GM19438 (cell line): ENCODE results near the gene GARNL3.

ENCODE experiments used
- ATAC-seq: cut with Tn5 transposase; IDR thresholded peaks from one replicate; pipeline ENCODE4 v1.9.1; 2021; ENCODE audit warnings: low read depth; ENCODE audit not compliant: unreplicated experiment

GARNL3 gene

DNA sequence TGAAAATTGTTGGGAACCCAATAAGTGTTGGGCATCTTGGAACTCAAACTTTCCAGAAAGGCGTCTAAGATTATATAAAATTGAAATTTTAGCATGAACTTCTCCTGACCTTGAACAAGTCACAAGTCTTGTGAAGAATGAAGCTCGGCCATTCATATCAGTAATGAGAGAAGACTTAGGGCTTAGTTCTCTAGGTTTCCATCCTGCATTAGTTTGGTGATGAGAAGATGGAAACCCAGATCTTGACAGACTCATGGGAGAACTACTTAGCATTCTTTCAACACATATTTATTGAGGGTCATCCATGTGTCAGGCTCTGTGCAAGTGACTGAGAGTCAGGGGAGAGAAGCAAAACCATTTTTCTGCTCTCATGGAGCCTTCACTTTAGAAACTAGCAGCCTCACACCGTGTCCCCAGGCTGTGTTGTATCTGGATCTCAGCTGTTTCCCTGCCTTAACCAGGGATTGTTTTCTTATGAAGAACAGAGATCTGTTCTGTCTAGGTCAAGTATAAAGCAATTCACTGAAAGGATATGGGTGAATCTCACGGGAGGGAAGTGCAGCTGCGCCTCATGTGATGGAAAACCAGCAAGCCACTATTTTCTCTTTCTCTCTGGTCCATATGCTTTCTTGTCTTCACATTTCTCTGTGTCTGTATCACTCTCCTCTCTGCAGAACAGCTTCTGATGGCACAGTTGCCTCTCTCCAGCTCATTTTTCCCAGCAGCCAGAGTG is 3.4 kb downstream of the GARNL3 start:
- ATAC-seq = no peak

DNA sequence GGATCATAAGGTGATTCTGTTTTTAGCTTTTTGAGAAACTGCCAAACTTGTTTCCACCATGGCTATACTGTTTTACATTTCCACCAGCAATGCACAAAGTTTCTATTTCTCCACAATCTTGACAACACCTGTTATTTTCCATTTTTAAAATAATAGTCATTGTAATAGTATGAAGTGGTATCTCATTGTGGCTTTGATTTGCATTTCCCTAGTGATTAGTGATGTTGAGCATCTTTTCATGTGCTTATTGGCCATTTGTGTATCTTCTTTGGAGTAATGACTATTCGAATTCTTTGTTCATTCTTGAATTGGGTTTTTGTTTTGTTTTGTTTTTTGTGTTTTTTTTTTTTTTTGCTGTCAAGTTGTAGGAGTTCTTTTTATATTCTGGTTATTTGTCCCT is 4.9 kb downstream of the GARNL3 start:
- no peak for ATAC-seq

DNA sequence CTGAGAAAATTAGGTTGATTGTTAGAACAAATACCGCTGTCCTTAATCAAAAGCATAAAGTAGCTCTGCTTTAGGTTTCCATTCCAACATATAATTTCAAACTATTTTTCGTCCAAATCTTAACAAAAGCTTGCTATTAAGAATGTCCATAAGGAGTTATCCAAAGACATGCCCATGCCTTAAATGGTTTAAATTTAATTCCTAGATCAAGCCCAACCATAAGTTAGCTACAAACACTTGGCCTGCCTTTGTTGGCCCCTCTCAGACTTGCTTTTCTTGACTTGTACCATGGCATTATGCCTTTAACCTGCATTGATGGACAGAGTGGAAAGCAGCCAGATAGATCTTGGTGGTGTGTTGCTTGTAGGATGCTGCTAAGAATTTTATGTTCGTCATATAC is 8.8 kb downstream of the GARNL3 start:
- ATAC-seq = no peak

DNA sequence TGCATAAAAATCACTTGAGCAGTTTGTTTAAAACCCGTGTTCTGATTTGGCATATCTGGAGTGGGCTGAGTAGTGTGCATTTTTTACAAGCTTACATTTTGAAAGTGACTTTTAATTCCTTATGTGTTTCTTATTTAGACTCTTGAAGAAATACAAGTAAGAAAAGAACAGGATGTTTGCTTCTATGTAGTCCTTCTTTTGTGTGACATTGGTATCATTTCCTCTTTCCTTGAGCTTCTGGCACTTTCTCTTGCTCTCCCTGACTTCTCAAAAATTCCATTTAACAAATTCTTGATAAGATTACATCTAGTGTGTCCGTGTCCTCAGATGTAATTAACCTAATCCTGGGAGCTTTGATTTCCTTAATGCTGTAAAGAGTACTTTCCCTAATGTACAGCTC is 12.5 kb downstream of the GARNL3 start:
- no peak for ATAC-seq

DNA sequence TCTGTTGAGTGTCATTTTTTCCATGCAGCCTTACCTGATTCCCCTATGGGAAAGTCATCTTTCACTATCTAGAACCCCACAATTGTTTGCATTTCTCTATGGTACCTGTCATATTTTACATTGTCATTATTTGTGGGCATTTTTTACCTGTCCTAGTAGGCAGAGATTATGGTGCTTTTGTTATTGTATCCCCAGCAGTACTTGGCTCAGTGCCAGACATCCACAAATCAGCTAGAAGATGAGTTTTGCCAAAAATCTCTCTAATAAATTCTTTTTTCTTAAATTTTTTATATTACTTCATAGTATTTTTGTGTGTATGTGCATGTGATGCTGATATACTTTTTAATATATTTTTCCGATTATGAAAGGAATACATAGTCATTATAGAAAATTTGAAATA is 13.2 kb downstream of the GARNL3 start:
- ATAC-seq = no peak

DNA sequence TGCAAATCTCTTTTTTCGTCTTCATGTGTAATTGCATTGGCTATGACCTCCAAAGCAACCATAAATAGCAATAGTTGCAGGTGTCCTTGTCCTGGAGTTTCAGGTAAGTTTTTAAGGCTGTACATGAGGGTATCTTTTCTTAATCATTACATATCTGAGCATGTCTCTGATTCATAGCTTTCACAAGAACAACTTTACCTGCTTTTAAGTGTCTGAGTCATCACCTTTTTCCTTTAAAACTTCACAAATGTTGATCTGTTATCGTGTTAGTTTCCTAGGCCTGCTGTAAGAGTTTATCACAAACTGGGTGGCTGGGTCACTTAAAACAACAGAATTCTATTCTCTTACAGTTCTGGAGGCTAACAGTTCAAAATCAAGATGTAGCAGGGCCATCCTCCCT is 13.8 kb downstream of the GARNL3 start:
- ATAC-seq = no peak

DNA sequence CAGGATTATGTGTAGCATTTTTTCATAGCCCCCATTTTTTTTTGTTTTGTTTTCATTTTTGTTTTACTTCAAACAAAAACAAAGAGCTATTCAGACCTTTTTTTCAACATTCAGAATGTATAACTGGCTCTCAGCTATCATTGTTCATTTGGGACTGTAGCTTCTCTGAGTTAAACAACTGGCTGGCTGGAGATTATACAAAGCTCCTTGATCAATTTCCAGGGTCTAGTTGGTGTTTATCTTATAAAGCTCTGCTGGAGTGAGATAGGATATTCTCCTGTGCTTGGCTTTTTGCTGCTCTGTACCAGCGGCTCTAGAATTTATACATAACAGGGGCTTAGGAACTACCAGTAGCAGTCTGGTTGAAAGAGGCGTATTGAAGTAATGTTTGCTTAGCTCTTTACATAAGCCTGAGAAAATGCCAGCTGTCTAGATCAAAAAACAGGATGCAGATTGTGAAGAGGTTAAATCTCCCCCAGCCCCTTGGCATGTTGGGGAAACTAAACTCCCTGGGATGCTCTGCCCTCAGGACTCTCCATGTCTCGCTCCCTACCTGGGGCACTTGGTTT is 15.2 kb downstream of the GARNL3 start:
- no peak for ATAC-seq

DNA sequence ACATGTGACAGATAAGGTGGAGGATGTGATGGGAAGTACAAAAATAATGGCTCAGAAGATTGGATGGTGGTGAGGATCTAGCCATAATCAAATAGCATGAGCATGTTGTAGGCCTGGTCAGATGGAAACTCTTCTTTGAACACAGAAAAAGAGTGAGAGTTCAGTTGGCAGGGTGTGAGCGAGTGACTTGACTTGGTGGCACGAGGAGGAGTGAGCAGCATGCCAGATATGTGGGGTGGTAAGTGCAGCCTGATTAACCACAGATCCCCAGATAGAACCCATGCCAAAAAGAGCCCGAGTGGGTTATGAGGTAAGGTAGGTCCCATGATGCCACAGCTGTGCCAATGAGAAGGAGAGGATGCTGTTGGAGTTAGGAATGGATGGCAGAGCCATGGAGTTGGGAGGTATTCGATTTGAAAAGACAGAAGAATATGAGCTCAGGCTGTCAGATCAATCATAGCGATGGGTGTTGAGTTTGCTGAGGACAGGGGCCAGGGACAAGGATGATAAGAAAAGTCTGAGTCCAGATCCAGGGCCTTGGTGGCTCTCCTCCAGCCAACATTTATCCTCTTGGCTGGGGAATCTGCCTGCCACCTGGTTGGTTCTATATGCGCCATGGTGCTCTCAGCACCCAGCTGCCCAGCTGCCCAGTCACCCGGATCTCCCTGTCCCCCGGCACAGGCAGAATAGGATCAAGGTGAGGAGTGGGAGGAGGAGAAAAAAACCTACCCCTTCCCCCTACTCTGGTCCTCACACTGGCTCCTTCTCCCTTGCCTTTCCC is 16.5 kb downstream of the GARNL3 start:
- no peak for ATAC-seq

DNA sequence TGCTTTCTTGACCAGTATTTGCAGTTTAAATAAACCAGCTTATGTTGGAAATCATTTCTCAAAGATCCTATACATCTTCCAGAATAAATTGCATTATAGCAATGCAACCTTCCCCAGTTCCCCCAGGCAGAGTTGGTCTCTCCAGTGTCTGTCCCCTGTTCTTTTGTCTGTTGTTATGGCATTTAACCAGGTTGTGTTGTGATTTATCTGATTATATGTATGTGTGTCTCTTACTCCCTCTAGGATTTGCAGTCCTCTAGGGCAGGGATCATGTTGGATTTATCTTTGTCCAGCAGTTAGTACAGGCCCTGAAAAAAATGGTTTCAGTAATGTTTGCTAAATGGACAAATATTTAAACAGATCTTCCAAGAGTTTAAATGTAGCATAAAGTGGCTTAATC is 17.3 kb downstream of the GARNL3 start:
- no peak for ATAC-seq

DNA sequence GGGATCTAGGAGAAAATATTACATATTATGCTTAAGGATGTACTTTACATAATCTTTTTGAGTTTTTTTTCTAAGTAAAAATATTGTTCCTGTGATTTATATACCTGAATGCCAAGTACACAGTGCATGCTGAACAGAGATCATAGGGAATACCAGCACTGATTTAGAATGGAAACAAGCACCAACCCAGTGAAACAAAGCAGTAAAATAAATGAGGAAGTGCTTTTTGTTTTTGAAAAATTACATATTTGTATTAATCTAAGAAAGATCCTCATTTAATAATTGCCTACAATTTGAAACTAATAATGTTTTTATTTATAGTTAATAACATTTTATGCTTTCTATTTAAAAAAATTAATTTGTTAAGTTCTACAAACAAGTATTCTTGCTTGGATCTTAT is 18.0 kb downstream of the GARNL3 start:
- ATAC-seq = no peak

DNA sequence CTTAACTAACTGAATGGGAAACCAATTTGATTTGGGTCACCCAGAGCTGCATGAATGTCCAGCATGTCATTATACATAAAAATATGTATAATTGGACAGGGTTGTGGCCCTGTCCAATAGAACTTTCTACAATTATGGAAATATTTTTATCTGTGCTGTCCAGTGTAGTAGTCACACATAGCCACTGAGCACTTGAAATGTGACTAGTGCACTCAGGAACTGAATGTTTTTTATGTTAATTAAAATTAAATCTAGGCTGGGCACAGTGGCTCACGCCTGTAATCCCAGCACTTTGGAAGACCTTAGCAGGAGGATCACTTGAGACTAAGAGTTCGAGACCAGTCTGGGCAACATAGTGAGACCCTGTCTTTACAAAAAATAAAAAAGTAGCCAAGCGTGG is 18.6 kb downstream of the GARNL3 start:
- ATAC-seq = no peak

DNA sequence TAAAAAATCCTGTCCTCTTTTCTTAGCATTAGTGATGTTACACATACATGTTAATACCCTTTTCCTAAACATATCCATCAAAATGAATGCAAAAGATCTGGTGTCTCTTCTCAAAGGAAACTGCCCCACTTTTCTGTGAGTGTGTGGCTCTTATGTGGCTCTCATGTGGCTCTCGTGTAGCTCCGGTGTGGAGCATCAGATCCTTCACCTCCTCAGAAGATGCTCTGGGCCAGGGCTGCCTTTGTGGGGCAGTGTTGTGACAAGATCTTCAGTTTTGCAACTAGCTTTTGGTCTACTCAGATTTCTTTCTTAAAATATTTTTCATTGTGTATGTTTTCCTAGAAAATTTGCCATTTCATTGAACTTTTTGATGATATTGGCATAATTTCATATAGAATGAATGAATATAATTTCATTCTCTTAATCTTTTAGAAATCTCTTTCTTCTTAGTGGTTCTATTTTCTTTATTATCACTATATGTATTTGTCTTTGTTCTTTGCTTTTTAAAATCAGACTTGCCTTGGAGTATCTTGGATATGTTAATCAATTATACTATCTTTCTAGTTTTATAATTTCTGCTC is 19.4 kb downstream of the GARNL3 start:
- no peak for ATAC-seq

DNA sequence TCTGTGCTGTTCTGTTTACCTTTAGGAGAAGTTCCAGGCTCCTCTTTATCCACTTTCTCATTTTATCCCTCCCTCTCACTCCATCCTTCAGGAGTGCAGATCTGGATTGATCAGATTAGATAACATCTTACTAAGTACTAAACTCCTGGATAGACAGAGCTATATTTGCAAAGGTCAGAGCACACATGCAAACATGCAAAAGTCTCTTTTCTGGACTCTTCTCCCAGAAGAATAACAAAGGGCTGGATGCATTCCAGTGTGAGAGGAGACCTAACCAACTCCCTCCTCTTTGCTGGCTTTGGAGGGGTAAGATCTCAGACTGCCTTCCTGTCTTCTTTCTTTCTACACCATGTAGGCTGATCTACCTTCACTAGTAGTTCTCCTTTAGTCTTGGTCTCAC is 21.4 kb downstream of the GARNL3 start:
- ATAC-seq = no peak

DNA sequence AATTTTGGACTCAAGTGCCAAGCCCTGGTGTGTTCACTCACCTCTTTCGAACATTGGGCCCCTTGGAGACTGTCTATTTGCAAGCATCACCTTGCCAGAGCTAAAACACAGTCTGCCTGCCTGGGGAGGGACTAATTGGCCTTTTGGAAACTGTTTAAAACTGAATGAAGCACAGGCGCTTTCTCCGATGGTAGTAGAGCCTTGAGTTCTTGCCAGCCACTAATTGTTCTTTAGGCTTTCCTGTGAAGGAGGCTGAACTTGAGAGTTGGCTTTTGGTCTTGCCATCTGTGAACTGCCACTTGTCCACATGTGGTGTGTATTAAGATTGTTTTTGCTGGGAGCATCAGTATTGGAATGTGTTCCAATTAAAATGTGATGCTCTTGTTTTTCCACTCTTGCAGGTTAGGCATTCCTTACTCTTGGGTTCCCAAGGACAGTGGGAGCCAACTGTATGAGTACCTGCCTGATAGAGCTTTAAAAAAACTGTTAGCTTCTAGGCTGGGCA is 26.0 kb downstream of the GARNL3 start:
- no peak for ATAC-seq

DNA sequence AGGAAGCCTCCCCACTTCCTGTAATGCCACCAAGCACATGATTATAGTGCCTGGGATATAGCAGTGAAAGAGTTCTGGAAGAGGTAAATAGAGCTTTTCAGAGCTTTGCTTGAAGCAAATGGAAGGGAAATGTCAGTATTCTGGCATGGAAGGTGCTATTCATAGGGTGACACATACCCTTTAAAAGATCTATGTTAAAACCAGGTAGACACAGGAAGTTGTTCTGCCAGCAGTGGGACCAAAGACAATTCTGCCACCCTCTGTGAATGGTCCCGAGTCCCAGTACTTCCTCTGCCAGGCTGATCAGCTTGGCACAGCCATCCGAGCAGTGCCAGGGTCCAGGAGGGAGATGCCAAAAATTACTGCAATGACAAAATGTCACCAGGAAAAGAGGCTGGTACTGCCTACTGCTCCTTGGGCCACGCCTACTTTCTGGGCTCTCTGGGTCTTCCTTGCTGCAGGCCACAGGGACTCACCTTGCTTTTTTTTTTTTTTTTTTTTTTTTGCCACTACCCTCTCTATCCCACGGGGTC is 26.7 kb downstream of the GARNL3 start:
- ATAC-seq = no peak

DNA sequence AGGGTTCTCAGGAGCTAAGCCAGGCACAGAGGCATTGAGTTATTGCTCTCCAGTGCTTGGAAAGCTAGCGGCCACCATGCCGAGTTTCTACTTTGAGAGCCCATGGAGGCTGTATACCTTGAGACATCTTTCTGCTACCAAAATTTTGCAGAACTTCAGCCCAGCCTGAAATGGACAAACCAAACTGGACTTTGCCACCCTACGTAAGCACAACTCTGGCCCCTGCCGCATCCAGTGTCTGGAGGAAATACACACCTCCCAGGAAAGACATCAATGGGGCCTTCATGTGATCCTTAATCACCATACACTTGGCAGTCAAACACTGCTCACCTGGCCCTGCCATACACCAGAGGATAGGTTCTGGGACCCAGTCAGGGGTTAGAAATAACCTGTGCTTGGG is 27.8 kb downstream of the GARNL3 start:
- no peak for ATAC-seq

DNA sequence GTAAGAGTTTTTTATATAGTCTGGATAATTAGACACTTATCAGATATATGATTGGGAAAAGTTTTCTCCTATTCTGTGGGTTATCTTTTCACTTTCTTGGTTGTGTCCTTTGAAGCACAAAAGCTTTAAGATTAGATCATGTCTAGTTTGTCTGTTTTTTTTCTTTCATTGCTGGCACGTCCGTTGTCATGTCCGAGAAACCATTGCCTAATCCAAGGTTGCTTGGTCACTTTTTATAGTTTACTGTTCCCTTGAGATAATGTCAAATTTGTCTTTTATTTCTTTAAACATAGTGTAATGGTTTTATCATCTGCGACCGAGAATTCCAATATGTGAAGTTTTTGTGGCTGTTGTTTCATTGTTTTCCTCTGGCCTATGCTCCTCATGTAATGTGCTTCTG is 28.8 kb downstream of the GARNL3 start:
- ATAC-seq = no peak

DNA sequence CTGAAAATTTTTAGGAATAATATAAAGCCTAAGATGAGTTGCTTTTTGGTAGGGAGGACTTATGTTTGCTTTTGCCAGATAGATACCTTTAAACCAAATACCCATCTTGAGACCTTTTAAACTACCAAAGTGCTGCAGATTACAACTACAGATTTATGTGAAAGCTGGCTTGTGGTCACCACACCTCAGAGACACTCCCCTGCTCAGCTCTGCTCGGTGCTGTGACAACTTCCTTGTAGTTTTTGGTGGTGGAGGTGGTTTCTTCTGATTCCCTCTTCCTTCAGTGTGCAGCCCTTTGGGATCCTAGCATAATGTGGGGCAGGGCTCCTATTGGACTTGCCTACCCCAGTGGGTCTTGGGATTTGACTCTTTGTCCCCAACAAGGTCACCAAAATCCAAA is 29.2 kb downstream of the GARNL3 start:
- no peak for ATAC-seq

DNA sequence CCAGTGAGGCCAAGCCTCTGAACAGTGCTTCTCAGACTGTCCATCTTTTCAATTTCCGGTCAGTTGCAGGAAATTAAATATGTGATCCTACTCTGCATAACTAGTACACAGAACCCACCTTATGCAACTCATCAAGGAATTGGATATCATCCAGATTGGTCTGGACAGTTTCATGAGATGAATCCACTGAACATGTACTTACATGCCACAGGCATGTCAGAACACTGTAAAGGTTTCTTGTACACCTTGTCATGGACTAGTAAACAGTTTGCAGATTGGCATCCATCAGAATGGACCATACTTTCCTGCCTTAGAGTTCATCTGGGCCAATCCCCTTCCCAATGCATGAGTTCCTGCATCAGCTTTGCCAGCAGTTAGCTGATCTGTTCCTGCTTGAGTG is 30.4 kb downstream of the GARNL3 start:
- ATAC-seq = no peak

DNA sequence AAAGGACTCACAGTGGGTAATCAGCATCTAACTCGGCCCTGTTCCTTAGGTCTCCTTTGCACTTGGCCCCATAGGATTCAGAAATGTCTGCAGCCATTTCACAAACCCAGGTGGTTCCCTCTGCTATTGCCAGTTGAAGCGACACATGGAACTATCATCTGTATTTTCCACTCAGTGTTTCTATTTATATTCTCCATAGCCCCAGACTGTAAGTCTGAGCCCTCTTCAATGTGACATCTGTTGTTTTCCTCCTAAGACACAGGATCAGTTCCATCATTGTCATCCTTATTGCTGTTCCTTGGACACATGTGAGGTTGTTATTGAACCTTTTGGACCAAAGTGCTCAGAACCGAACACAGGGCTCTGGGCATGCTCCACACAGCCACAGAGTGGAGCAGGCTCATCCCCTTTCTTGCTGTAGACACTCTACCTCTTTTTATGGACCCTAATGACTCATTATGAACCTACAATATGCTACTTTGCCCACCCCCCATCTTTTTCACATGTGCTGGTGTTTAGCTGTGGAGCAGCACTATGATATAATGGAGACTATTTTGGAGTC is 36.4 kb downstream of the GARNL3 start:
- no peak for ATAC-seq

DNA sequence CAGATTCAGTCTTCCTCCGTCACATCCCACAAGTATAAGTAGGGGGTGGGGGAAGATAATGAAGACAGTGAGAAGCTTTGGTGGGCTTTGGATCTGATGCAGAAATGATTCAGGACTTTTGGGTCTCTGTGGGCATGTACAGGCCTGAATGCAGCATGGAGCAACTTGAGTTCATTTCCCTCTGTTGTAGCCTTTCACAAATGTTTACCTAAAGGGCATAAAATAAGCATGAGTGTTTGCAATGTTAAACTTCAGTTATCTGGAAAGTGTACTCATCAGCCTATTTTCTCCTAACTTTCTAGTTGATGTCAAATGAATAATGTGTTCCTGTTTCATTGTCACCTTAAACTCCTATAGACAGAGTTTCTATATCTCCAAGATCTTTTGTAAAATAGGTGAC is 39.3 kb downstream of the GARNL3 start:
- no peak for ATAC-seq
